OCI-LY7 (cell line): Measurements from ENCODE around the gene COCH. TPM values are rescaled to one million over a fixed set of nuclear protein-coding genes. Genes with fewer than 3 reads are reported as not detected.

ENCODE experiments used
- BruUV-seq: library from RNA; stranded (reverse); fragments of 400-500 nt; replicated peaks from 2 replicates; lab custom pipeline; 2021; lab: Mats Ljungman, UMichigan
- CTCF ChIA-PET: fragments of 300-600 bp; sonication (Branson Sonifier 250); formaldehyde crosslinking; loops from one replicate; lab custom pipeline; 2022; ENCODE audit warnings: antibody characterized with exemption; ENCODE audit not compliant: unreplicated experiment; lab: Charles Lee
- POLR2A ChIA-PET: fragments of 300-600 bp; sonication (Branson Sonifier 250); formaldehyde crosslinking; loops from one replicate; lab custom pipeline; 2022; ENCODE audit warnings: antibody characterized with exemption; lab: Charles Lee
- DNase-seq: peaks from one replicate; pipeline ENCODE4 v3.0.0-alpha.2; 2015; ENCODE audit warnings: low spot score
- H2AFZ ChIP-seq: fragments of 200-600 bp; sonication (generic), shearing (Covaris generic); 2 replicates; pipeline ENCODE4 v1.6.1; 2014; ENCODE audit warnings: mild to moderate bottlenecking, antibody characterized with exemption, low read length, moderate library complexity
- H3K27ac ChIP-seq: fragments of 200-600 bp; sonication (generic); 2 replicates; pipeline ENCODE4 v1.5.1; 2014; ENCODE audit warnings: mixed run types, low read depth, mild to moderate bottlenecking, moderate library complexity, low read length, inconsistent platforms; ENCODE audit not compliant: poor library complexity, severe bottlenecking
- H3K36me3 ChIP-seq: fragments of 200-600 bp; sonication (generic); 2 replicates; pipeline ENCODE4 v1.6.1; 2014; ENCODE audit warnings: mild to moderate bottlenecking, antibody characterized with exemption, low read length, moderate library complexity, mixed read lengths; ENCODE audit not compliant: insufficient read depth
- H3K4me1 ChIP-seq: fragments of 200-600 bp; sonication (generic); 2 replicates; pipeline ENCODE4 v1.5.1; 2014; ENCODE audit warnings: mild to moderate bottlenecking, low read length; ENCODE audit not compliant: insufficient read depth, poor library complexity, severe bottlenecking
- H3K4me2 ChIP-seq: fragments of 200-600 bp; sonication (generic); 2 replicates; pipeline ENCODE4 v1.6.1; 2014; ENCODE audit warnings: mild to moderate bottlenecking, low read length
- H3K4me3 ChIP-seq: fragments of 200-600 bp; sonication (generic); 2 replicates; pipeline ENCODE4 v1.5.1; 2014; ENCODE audit warnings: mild to moderate bottlenecking, low read depth, low read length; ENCODE audit not compliant: poor library complexity, severe bottlenecking
- H3K79me2 ChIP-seq: fragments of 200-600 bp; sonication (generic); 2 replicates; pipeline ENCODE4 v1.6.1; 2016; ENCODE audit warnings: low read depth, mild to moderate bottlenecking, low read length, moderate library complexity, mixed read lengths; ENCODE audit not compliant: insufficient read depth
- H3K9me2 ChIP-seq: fragments of 200-600 bp; sonication (generic); 2 replicates; pipeline ENCODE4 v1.6.1; 2016; ENCODE audit warnings: mild to moderate bottlenecking, low read length, mixed read lengths; ENCODE audit not compliant: insufficient read depth
- H3K9me3 ChIP-seq: fragments of 200-600 bp; sonication (generic); 2 replicates; pipeline ENCODE4 v1.6.1; 2014; ENCODE audit warnings: mild to moderate bottlenecking, mixed run types, low read length, mixed read lengths
- H4K20me1 ChIP-seq: fragments of 200-600 bp; sonication (generic); 2 replicates; pipeline ENCODE4 v1.6.1; 2014; ENCODE audit warnings: mild to moderate bottlenecking, antibody characterized with exemption, low read length, moderate library complexity, mixed read lengths; ENCODE audit not compliant: insufficient read depth
- CTCF ChIP-seq: fragments of 200-600 bp; sonication (generic); conservative IDR thresholded peaks from 2 replicates; pipeline ENCODE4 v1.5.1; 2014; ENCODE audit warnings: mild to moderate bottlenecking, antibody characterized with exemption, low read length, moderate library complexity, mixed read lengths
- EZH2phosphoT487 ChIP-seq: fragments of 200-600 bp; sonication (generic); IDR thresholded peaks from 2 replicates; pipeline ENCODE4 v1.6.1; 2018; ENCODE audit warnings: low read depth, borderline replicate concordance, mild to moderate bottlenecking, mixed run types, antibody characterized with exemption, low read length, moderate library complexity, mixed read lengths
- intact Hi-C: fragments of 100-400 bp; cut with micrococcal nuclease; formaldehyde crosslinking; loops from one replicate; pipeline ENCODE4 v1.10.0; 2022; ENCODE audit not compliant: unreplicated experiment
- total RNA-seq, 2 experiments: library from RNA; depleted of rRNA in 1 of 2; stranded (reverse); fragments of >200 nt in 1 of 2; shearing (Covaris generic) in 1 of 2; gene quantifications; 2 replicates each; pipeline ENCODE4 v1.2.3, GENCODE V29; 2014 to 2022

Gene COCH
- total RNA-seq, 2 experiments from 2014 or later, result 18.7 to 19.8 TPM

- Histone ChIP-seq H3K4me3 (peak overlapping the region; percentile 73), H3K4me2 (peak overlapping the region; percentile 87), H3K36me3 (no peaks in the 10 kb centered on the region), H3K9me3 (no peaks in the 10 kb centered on the region), H4K20me1 (no peaks in the 10 kb centered on the region), H2AFZ (peak overlapping the region; percentile 83), H3K4me1 (peaks cover 11% of the 10 kb centered on the region), H3K9me2 (no peaks in the 10 kb centered on the region), H3K79me2 (no peaks in the 10 kb centered on the region), H3K27ac (no peak overlapping the region)
- DNase-seq, result no peak
- intact Hi-C loops, result loop anchor here (5.0 kb wide), 2 partner anchors 209 to 334 kb away; partner anchors contain the start of gene HECTD1
- no TSS peak for BruUV-seq
- ChIA-PET POLR2A (interaction anchor here (0.6 kb wide), 1 partner anchor 32 kb away, joined by 4 read pairs; no protein-coding TSS in a partner anchor), CTCF (no interaction called here)
- TF ChIP-seq CTCF, result no peak
Observed at GRCh38 chr14:30873308-30874119, 845 bp upstream of the COCH start.

- Histone ChIP-seq H3K4me3 (peak overlapping the region; percentile 73), H3K79me2 (no peaks in the 10 kb centered on the region), H3K9me3 (no peaks in the 10 kb centered on the region), H3K4me1 (peaks cover 11% of the 10 kb centered on the region), H4K20me1 (no peaks in the 10 kb centered on the region), H3K36me3 (no peaks in the 10 kb centered on the region), H2AFZ (peak overlapping the region; percentile 83), H3K4me2 (peak overlapping the region; percentile 87), H3K27ac (no peak overlapping the region), H3K9me2 (no peaks in the 10 kb centered on the region)
- intact Hi-C loops, result loop anchor here (5.0 kb wide), 2 partner anchors 207 to 332 kb away; partner anchors contain the start of gene HECTD1
- no peak for TF ChIP-seq EZH2phosphoT487
- no peak for TF ChIP-seq CTCF
- DNase-seq, result peak; percentile 24
- ChIA-PET POLR2A (no interaction called here), CTCF (no interaction called here)
- no TSS peak for BruUV-seq
Observed at GRCh38 chr14:30874999-30875787, 834 bp downstream of the COCH start.
